Glutamatergic neuron (in vitro differentiated cells): Measurements from ENCODE around the gene PEAR1. TPM values are rescaled to one million over a fixed set of nuclear protein-coding genes. Genes with fewer than 3 reads are reported as not detected.

Source experiments
- DNase-seq: peaks from one replicate; pipeline ENCODE4 v3.0.0; 2022
- H3K27ac Mint-ChIP-seq: one replicate; pipeline ENCODE4 v1.8.0; 2020; ENCODE audit warnings: mild to moderate bottlenecking, mixed read lengths, inconsistent platforms; ENCODE audit not compliant: unreplicated experiment
- H3K27me3 Mint-ChIP-seq: one replicate; pipeline ENCODE4 v1.8.0; 2020; ENCODE audit warnings: mild to moderate bottlenecking, moderate library complexity, mixed read lengths, inconsistent platforms; ENCODE audit not compliant: unreplicated experiment
- H3K36me3 Mint-ChIP-seq: one replicate; pipeline ENCODE4 v1.8.0; 2020; ENCODE audit warnings: mild to moderate bottlenecking, mixed read lengths, inconsistent platforms; ENCODE audit not compliant: unreplicated experiment
- H3K4me1 Mint-ChIP-seq: one replicate; pipeline ENCODE4 v1.8.0; 2020; ENCODE audit warnings: mild to moderate bottlenecking, low read depth, mixed read lengths, inconsistent platforms; ENCODE audit not compliant: unreplicated experiment
- H3K4me3 Mint-ChIP-seq: one replicate; pipeline ENCODE4 v1.8.0; 2020; ENCODE audit warnings: mild to moderate bottlenecking, mixed read lengths, inconsistent platforms; ENCODE audit not compliant: unreplicated experiment
- H3K9me3 Mint-ChIP-seq: one replicate; pipeline ENCODE4 v1.8.0; 2020; ENCODE audit warnings: mild to moderate bottlenecking, moderate library complexity, mixed read lengths, inconsistent platforms; ENCODE audit not compliant: unreplicated experiment
- total RNA-seq: library from RNA; stranded (reverse); fragmentation: NEBNext Ultra II Directional; extraction: Animal tissue kit (Norgen Biotek cat#: 25700); gene quantifications from one replicate; pipeline ENCODE4 v1.2.1, GENCODE V29; 2021; ENCODE audit not compliant: unreplicated experiment
- TF ChIP-seq, protein P1 (sequence below): fragments of 200-600 bp; sonication (generic); IDR thresholded peaks from one replicate; pipeline ENCODE4 v1.5.0; 2021; ENCODE audit not compliant: partially characterized antibody, unreplicated experiment

Gene PEAR1
- total RNA-seq, 1 donor from 2014 or later: 1.2 TPM

DNA sequence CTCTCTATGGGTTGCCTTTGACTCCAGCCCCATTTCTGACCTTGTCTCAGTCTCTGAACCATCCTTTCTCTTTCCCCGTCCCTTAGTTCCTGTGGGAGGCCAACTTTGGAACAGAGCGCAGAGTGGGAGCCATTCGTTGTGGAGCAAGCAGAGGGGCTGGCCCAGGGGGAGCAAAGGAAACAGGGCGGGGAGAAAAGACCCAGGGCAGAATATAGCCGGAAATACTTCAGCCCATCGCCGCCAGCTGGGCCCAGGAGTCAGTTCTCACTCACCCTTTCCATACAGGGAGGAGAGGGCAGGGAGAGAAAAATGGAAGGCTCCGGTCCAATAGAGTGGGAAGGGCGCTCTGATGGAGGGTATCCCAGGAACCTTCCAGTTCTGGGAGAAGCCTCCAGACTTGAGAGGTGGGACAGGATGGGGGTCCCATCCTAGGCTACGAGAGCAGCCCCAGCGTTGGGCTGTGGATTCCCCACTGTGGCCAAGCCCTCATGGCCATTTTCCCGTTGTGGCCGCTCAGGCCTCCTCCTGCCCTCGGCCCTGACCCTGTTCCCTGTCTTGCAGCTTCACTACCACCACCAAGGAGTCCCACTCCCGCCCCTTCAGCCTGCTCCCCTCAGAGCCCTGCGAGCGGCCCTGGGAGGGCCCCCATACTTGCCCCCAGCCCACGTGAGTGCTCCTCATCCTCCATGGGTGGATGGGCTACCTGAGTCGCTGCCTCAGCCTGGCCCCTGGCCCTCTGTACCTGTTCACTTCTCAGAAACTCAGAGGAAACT lies 10.9 kb downstream of the PEAR1 start:
- Mint-ChIP-seq H3K9me3 (peaks cover 4% of the 10 kb centered on the region), H3K4me3 (no peak overlapping the region), H3K4me1 (peaks cover 2% of the 10 kb centered on the region), H3K36me3 (no peaks in the 10 kb centered on the region), H3K27me3 (peaks cover 16% of the 10 kb centered on the region), H3K27ac (no peak overlapping the region)
- DNase-seq: no peak
- TF ChIP-seq, protein P1, sequence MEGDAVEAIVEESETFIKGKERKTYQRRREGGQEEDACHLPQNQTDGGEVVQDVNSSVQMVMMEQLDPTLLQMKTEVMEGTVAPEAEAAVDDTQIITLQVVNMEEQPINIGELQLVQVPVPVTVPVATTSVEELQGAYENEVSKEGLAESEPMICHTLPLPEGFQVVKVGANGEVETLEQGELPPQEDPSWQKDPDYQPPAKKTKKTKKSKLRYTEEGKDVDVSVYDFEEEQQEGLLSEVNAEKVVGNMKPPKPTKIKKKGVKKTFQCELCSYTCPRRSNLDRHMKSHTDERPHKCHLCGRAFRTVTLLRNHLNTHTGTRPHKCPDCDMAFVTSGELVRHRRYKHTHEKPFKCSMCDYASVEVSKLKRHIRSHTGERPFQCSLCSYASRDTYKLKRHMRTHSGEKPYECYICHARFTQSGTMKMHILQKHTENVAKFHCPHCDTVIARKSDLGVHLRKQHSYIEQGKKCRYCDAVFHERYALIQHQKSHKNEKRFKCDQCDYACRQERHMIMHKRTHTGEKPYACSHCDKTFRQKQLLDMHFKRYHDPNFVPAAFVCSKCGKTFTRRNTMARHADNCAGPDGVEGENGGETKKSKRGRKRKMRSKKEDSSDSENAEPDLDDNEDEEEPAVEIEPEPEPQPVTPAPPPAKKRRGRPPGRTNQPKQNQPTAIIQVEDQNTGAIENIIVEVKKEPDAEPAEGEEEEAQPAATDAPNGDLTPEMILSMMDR: no peak

DNA sequence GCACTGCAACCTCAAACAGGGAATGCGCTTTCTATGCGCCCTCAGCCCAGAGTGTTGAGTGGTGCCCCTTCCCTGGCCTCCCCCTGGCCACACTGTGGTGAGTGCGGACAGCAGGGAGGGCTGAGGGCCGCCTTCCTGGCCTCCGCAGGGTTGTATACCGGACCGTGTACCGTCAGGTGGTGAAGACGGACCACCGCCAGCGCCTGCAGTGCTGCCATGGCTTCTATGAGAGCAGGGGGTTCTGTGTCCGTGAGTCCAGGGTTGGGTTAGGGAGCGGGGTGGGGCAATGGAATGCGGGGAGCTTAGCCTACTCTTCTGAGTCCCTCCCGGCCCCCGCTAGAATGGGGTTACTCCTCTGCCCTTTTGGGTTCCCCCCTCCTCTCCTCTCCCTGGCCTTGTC lies 11.7 kb downstream of the PEAR1 start:
- no peak for DNase-seq
- H3K27ac Mint-ChIP-seq: no peak overlapping the region
- peaks cover 2% of the 10 kb centered on the region for H3K4me1 Mint-ChIP-seq
- H3K36me3 Mint-ChIP-seq: no peaks in the 10 kb centered on the region
- H3K4me3 Mint-ChIP-seq: no peak overlapping the region
- TF ChIP-seq, protein P1: no peak
- H3K27me3 Mint-ChIP-seq: peaks cover 16% of the 10 kb centered on the region
- peaks cover 4% of the 10 kb centered on the region for H3K9me3 Mint-ChIP-seq

DNA sequence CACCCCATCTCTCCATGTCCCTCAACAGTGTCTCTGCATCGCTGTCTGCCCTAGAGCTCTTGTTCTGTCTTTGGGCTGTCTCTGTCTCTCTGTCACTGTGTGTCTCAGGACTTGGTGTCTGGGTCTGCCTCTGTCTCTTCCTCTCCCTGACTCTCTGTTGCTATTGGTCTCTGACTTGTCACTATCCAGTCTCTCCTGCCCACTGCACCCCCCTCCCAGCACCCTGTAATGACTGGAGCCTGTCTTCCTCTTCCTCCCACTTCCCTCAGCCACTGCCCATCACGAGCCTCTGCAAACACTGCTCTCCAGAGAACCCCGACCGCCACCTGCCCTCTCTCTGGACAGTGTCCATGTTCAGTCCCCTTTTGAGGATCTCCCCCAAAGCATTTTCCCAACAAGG lies 12.1 kb downstream of the PEAR1 start:
- Mint-ChIP-seq H3K4me3 (no peak overlapping the region), H3K27me3 (peaks cover 16% of the 10 kb centered on the region), H3K27ac (no peak overlapping the region), H3K36me3 (no peaks in the 10 kb centered on the region), H3K9me3 (peaks cover 4% of the 10 kb centered on the region), H3K4me1 (peaks cover 2% of the 10 kb centered on the region)
- TF ChIP-seq, protein P1: no peak
- DNase-seq: no peak

DNA sequence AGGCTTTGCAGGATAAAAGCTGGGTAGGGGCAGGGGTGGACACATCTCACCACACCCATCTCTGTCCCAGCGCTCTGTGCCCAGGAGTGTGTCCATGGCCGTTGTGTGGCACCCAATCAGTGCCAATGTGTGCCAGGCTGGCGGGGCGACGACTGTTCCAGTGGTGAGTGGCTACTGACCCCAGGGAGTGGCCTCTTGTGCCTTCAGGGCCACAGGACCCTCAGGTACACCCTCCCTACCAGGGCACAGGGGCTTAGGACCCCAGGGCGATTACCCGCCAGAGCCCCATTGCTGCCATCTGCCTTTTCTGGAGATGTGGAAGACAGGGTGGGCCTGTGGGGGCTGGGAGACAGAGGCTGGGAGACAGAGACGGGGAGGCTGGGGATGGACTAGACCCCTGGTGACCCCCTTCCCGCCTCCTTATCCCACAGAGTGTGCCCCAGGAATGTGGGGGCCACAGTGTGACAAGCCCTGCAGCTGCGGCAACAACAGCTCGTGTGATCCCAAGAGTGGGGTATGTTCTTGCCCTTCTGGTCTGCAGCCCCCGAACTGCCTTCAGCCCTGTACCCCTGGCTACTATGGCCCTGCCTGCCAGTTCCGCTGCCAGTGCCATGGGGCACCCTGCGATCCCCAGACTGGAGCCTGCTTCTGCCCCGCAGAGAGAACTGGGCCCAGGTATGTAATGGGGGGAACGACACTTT lies 12.8 kb downstream of the PEAR1 start:
- Mint-ChIP-seq H3K4me1 (peaks cover 2% of the 10 kb centered on the region), H3K27me3 (peaks cover 15% of the 10 kb centered on the region), H3K4me3 (no peak overlapping the region), H3K9me3 (peaks cover 4% of the 10 kb centered on the region), H3K27ac (no peak overlapping the region), H3K36me3 (no peaks in the 10 kb centered on the region)
- no peak for DNase-seq
- TF ChIP-seq, protein P1: no peak

DNA sequence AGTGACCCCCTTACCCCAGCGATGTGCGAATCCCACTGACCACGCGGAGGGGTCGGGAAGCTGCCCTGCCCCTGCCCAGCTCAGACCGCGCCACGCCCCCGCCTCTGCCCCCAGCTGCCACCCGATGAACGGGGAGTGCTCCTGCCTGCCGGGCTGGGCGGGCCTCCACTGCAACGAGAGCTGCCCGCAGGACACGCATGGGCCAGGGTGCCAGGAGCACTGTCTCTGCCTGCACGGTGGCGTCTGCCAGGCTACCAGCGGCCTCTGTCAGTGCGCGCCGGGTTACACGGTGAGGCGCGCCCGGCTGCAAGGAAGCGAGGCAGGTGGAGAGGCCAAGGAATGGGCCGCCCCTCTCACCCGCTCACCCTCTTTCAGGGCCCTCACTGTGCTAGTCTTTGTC lies 15.0 kb downstream of the PEAR1 start:
- Mint-ChIP-seq H3K36me3 (no peaks in the 10 kb centered on the region), H3K27ac (no peak overlapping the region), H3K4me3 (no peak overlapping the region), H3K4me1 (peaks cover 2% of the 10 kb centered on the region), H3K9me3 (peaks cover 1% of the 10 kb centered on the region), H3K27me3 (peaks cover 6% of the 10 kb centered on the region)
- TF ChIP-seq, protein P1: no peak
- no peak for DNase-seq
